Measurements from ENCODE around the gene HSD17B7.
A peak's percentile ranks its signal among the peaks of the same experiment; 100 is the strongest.
"Not testable (repeated sequence)": the region's sequence is repeated elsewhere in the genome, so short reads cannot be mapped to it uniquely, and the experiment has no call there.

Gene HSD17B7

GRCh38 chr1:162790303-162790984 lies at the start of gene HSD17B7:
HSD17B7 (plus strand) TSS chr1:162790702; CDS start chr1:162790801, 99 bp downstream.
- DNase-seq: peak; percentile 73 to 98 (median 84)
- intact Hi-C loops (cut with DNase I): not testable (repeated sequence)

GRCh38 chr1:162740755-162741154 lies 49.7 kb upstream of the HSD17B7 start:
- DNase-seq: no peak
- intact Hi-C loops (cut with DNase I): no loop called here

GRCh38 chr1:162741574-162741973 lies 48.9 kb upstream of the HSD17B7 start:
- DNase-seq: no peak
- intact Hi-C loops (cut with DNase I): no loop called here

- DNase-seq; intact Hi-C loops (cut with DNase I): not testable (repeated sequence)
Observed at GRCh38 chr1:162746264-162746942, 44.1 kb upstream of the HSD17B7 start.

- intact Hi-C loops (cut with DNase I): no loop called here
- DNase-seq: no peak
Observed at GRCh38 chr1:162753001-162753658, 37.4 kb upstream of the HSD17B7 start.

GRCh38 chr1:162753998-162754585 lies 36.4 kb upstream of the HSD17B7 start:
- no peak for DNase-seq
- intact Hi-C loops (cut with DNase I): no loop called here

- no peak for DNase-seq
- intact Hi-C loops (cut with DNase I): no loop called here
Observed at GRCh38 chr1:162755306-162755705, 35.2 kb upstream of the HSD17B7 start.

- no peak for DNase-seq
- intact Hi-C loops (cut with DNase I): no loop called here
Observed at GRCh38 chr1:162756523-162756922, 34.0 kb upstream of the HSD17B7 start.

- intact Hi-C loops (cut with DNase I): no loop called here
- DNase-seq: no peak
Observed at GRCh38 chr1:162757476-162757875, 33.0 kb upstream of the HSD17B7 start.

- intact Hi-C loops (cut with DNase I): no loop called here
- no peak for DNase-seq
Observed at GRCh38 chr1:162765788-162766187, 24.7 kb upstream of the HSD17B7 start.

GRCh38 chr1:162772571-162773154 lies 17.8 kb upstream of the HSD17B7 start:
- DNase-seq: no peak
- intact Hi-C loops (cut with DNase I): no loop called here

- intact Hi-C loops (cut with DNase I): no loop called here
- DNase-seq: no peak
Observed at GRCh38 chr1:162774007-162774406, 16.5 kb upstream of the HSD17B7 start.

GRCh38 chr1:162779043-162779442 lies 11.5 kb upstream of the HSD17B7 start:
- intact Hi-C loops (cut with DNase I): no loop called here
- no peak for DNase-seq

- intact Hi-C loops (cut with DNase I): no loop called here
- DNase-seq: no peak
Observed at GRCh38 chr1:162782671-162783070, 7.8 kb upstream of the HSD17B7 start.

GRCh38 chr1:162784926-162785325 lies 5.6 kb upstream of the HSD17B7 start:
- DNase-seq; intact Hi-C loops (cut with DNase I): not testable (repeated sequence)

- DNase-seq; intact Hi-C loops (cut with DNase I): not testable (repeated sequence)
Observed at GRCh38 chr1:162788783-162789182, 1.7 kb upstream of the HSD17B7 start.

GRCh38 chr1:162790985-162791357 lies 469 bp downstream of the HSD17B7 start:
- intact Hi-C loops (cut with DNase I): not testable (repeated sequence)

GRCh38 chr1:162794284-162794683 lies 3.8 kb downstream of the HSD17B7 start:
- intact Hi-C loops (cut with DNase I); DNase-seq: not testable (repeated sequence)

More at GRCh38 chr1:162790985-162791357, 469 bp downstream of the HSD17B7 start:
- not testable (repeated sequence) for DNase-seq

GRCh38 chr1:162796617-162797279 lies 6.2 kb downstream of the HSD17B7 start:
- intact Hi-C loops (cut with DNase I); DNase-seq: not testable (repeated sequence)
